ENCODE measurements around the gene HMGCS1. TPM values are rescaled to one million over a fixed set of nuclear protein-coding genes. Genes with fewer than 3 reads are reported as not detected.

The HMGCS1 gene
- total and polyA plus RNA-seq, 9 of the 15 experiments (the other 6 are each of a cell fraction or from before 2014, with no cell fraction given), result 43.7 to 337 (median 111) TPM

DNA sequence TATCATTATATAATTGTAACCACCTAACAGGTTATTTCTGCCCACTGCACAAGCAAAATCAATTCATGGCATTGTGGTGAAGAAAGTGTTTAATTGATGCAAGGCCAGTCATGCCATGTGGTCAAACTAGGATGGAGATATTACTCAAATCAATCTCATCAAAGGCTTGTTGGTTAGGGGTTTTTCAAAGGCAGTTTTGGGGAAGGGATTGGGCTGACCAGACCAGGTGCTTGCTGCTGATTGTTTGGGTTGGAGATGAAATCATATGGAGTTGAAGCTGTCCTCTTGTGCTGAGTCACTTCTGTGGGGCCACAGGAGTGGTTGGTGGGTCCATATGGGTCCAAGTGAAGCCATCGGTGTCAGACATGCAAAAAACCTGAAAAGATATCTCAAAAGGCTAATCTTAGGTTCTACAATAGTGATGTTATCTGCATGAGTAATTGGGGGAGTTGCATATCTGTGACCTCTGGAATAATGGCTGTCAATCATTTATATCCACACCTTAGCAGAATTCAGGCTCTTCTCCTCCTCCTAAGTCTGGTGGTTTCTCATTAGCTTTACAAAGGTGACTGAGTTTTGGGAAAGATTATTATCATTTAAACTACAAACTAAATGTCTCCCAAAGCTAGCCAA is 44.9 kb downstream of the HMGCS1 start (continued):
- TF ChIP-seq ZFX (CRISPR knock-in tag; IDR thresholded peaks at IDR 0.05), result no peak
- TF ChIP-seq THRAP3 (IDR thresholded peaks at IDR 0.05; ENCODE audit: borderline replicate concordance), result no peak
- no peak for TF ChIP-seq MTA1 (IDR thresholded peaks at IDR 0.05; ENCODE audit: borderline replicate concordance)
- no peak for TF ChIP-seq KDM2B (CRISPR knock-in tag; IDR thresholded peaks at IDR 0.05)
- TF ChIP-seq MAFG (tag; conservative IDR thresholded peaks at IDR 0.05), result peak; percentile 82
- no peak for TF ChIP-seq MBD2 (IDR thresholded peaks at IDR 0.05; ENCODE audit: borderline replicate concordance, low read depth)
- TF ChIP-seq ZNF217 (CRISPR knock-in tag; IDR thresholded peaks at IDR 0.05), result no peak
- no peak for TF ChIP-seq ZNF589 (CRISPR knock-in tag; IDR thresholded peaks at IDR 0.05; ENCODE audit: low read depth)
- TF ChIP-seq ZBED1 (IDR thresholded peaks at IDR 0.05), result no peak
- peak; percentile 57 for TF ChIP-seq TEAD4 (IDR thresholded peaks at IDR 0.05; ENCODE audit: low read length)
- no peak for TF ChIP-seq TEAD4 (CRISPR knock-in tag; IDR thresholded peaks at IDR 0.05; ENCODE audit: borderline replicate concordance)
- peak; percentile 76 for TF ChIP-seq TAL1 (IDR thresholded peaks at IDR 0.05)
- TF ChIP-seq SMARCC2 (IDR thresholded peaks at IDR 0.05; ENCODE audit: low read depth), result 0 out of 2 replicates have a peak, but pooled peaks have one; percentile 28
- no peak for TF ChIP-seq GABPB1 (CRISPR knock-in tag; IDR thresholded peaks at IDR 0.05)
- no peak for TF ChIP-seq SMARCB1 (IDR thresholded peaks at IDR 0.05; ENCODE audit: insufficient read length, low read depth)
- TF ChIP-seq, protein P1, sequence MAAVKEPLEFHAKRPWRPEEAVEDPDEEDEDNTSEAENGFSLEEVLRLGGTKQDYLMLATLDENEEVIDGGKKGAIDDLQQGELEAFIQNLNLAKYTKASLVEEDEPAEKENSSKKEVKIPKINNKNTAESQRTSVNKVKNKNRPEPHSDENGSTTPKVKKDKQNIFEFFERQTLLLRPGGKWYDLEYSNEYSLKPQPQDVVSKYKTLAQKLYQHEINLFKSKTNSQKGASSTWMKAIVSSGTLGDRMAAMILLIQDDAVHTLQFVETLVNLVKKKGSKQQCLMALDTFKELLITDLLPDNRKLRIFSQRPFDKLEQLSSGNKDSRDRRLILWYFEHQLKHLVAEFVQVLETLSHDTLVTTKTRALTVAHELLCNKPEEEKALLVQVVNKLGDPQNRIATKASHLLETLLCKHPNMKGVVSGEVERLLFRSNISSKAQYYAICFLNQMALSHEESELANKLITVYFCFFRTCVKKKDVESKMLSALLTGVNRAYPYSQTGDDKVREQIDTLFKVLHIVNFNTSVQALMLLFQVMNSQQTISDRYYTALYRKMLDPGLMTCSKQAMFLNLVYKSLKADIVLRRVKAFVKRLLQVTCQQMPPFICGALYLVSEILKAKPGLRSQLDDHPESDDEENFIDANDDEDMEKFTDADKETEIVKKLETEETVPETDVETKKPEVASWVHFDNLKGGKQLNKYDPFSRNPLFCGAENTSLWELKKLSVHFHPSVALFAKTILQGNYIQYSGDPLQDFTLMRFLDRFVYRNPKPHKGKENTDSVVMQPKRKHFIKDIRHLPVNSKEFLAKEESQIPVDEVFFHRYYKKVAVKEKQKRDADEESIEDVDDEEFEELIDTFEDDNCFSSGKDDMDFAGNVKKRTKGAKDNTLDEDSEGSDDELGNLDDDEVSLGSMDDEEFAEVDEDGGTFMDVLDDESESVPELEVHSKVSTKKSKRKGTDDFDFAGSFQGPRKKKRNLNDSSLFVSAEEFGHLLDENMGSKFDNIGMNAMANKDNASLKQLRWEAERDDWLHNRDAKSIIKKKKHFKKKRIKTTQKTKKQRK (IDR thresholded peaks at IDR 0.05; ENCODE audit: borderline replicate concordance, low read depth, low read length), result no peak
- no peak for TF ChIP-seq SMAD1 (IDR thresholded peaks at IDR 0.05; ENCODE audit: low read depth, low read length, partially characterized antibody)
- no peak for TF ChIP-seq SP1 (CRISPR knock-in tag; IDR thresholded peaks at IDR 0.05)
- TF ChIP-seq MEF2D (tag; conservative IDR thresholded peaks at IDR 0.05; ENCODE audit: low read depth), result no peak
- TF ChIP-seq FOXA1 (IDR thresholded peaks at IDR 0.05; ENCODE audit: borderline replicate concordance), result no peak
- 0 out of 2 replicates have a peak, but pooled peaks have one; percentile 31 for TF ChIP-seq LCOR (CRISPR knock-in tag; IDR thresholded peaks at IDR 0.05)
- TF ChIP-seq ZNF140 (CRISPR knock-in tag; IDR thresholded peaks at IDR 0.05), result no peak
- TF ChIP-seq, protein P2, sequence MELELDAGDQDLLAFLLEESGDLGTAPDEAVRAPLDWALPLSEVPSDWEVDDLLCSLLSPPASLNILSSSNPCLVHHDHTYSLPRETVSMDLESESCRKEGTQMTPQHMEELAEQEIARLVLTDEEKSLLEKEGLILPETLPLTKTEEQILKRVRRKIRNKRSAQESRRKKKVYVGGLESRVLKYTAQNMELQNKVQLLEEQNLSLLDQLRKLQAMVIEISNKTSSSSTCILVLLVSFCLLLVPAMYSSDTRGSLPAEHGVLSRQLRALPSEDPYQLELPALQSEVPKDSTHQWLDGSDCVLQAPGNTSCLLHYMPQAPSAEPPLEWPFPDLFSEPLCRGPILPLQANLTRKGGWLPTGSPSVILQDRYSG (tag; conservative IDR thresholded peaks at IDR 0.05; ENCODE audit: low read depth), result no peak
- TF ChIP-seq RFX1 (IDR thresholded peaks at IDR 0.05), result no peak
- no peak for TF ChIP-seq RAD21 (CRISPR knock-in tag; conservative IDR thresholded peaks at IDR 0.05 in 1 of 2, IDR thresholded peaks at IDR 0.05 in 1 of 2)
- no peak for TF ChIP-seq U2AF1 (optimal IDR thresholded peaks at IDR 0.05; ENCODE audit: low read depth, low read length)
